Panc1 (cell line): ENCODE measurements around the gene USP14. TPM values are rescaled to one million over a fixed set of nuclear protein-coding genes. Genes with fewer than 3 reads are reported as not detected.

Experiments used
- ATAC-seq: fragments of 200-7000 bp; cut with Tn5 transposase; 2 replicates; pipeline ENCODE4 v1.9.1; 2020; ENCODE audit warnings: mild to moderate bottlenecking, moderate library complexity
- BruUV-seq: library from RNA; stranded (reverse); fragments of 400-500 nt; replicated peaks from 2 replicates; lab custom pipeline; 2021; lab: Mats Ljungman, UMichigan
- CTCF ChIA-PET: fragments of 300-600 bp; sonication (Branson Sonifier 250); formaldehyde crosslinking; loops from one replicate; lab custom pipeline; 2022; ENCODE audit warnings: antibody characterized with exemption; lab: Charles Lee
- POLR2A ChIA-PET: fragments of 300-600 bp; sonication (Branson Sonifier 250); formaldehyde crosslinking; loops from one replicate; lab custom pipeline; 2022; ENCODE audit warnings: antibody characterized with exemption; lab: Charles Lee
- DNase-seq: peaks from one replicate; pipeline ENCODE4 v3.0.0-alpha.2; 2010; ENCODE audit warnings: low read depth, low spot score
- H3K27ac ChIP-seq: 2 replicates; pipeline ENCODE4 v1.5.1; 2011; ENCODE audit warnings: mild to moderate bottlenecking, low read length, inconsistent platforms
- H3K27me3 ChIP-seq: fragments of 200-500 bp; sonication (Bioruptor generic); 2 replicates; pipeline ENCODE4 v1.6.0; 2014; ENCODE audit warnings: low read length, inconsistent platforms; ENCODE audit not compliant: control insufficient read depth, insufficient read depth
- H3K36me3 ChIP-seq: fragments of 200-500 bp; sonication (Bioruptor generic); 2 replicates; pipeline ENCODE4 v1.5.1; 2014; ENCODE audit warnings: inconsistent platforms, mild to moderate bottlenecking, low read length, moderate library complexity; ENCODE audit not compliant: control insufficient read depth, insufficient read depth
- H3K4me1 ChIP-seq: 2 replicates; pipeline ENCODE4 v1.5.1; 2011; ENCODE audit warnings: inconsistent platforms, mild to moderate bottlenecking, low read length, moderate library complexity; ENCODE audit not compliant: control insufficient read depth, insufficient read depth
- H3K4me3 ChIP-seq, 2 experiments: 2 replicates each; pipeline ENCODE4 v1.5.1; 2011 to 2012; ENCODE audit warnings: low read depth in 2 of 2, low read length in 2 of 2, mild to moderate bottlenecking in 2 of 2, inconsistent platforms in 1 of 2, moderate library complexity in 1 of 2
- H3K9me3 ChIP-seq: fragments of 200-500 bp; sonication (Bioruptor generic); 2 replicates; pipeline ENCODE4 v1.5.1; 2014; ENCODE audit warnings: low read depth, mild to moderate bottlenecking, inconsistent platforms, low read length, moderate library complexity; ENCODE audit not compliant: control insufficient read depth, insufficient read depth
- CTCF ChIP-seq: fragments of 450-650 bp; IDR thresholded peaks from 2 replicates; pipeline ENCODE4 v1.5.1; 2017; ENCODE audit warnings: mild to moderate bottlenecking
- POLR2AphosphoS5 ChIP-seq: IDR thresholded peaks from 2 replicates; pipeline ENCODE4 v1.6.1; 2012; ENCODE audit warnings: mild to moderate bottlenecking, low read depth, low read length, moderate library complexity
- REST ChIP-seq, 2 experiments: IDR thresholded peaks; 2 replicates each; pipeline ENCODE4 v1.6.1; 2011 to 2012; ENCODE audit warnings: low read depth in 2 of 2, control low read depth in 1 of 2, low read length in 1 of 2, mild to moderate bottlenecking in 1 of 2, moderate library complexity in 1 of 2; ENCODE audit not compliant: insufficient read depth in 1 of 2
- SIN3A ChIP-seq: IDR thresholded peaks from 2 replicates; pipeline ENCODE4 v1.6.1; 2012; ENCODE audit warnings: low read depth, mild to moderate bottlenecking, low read length, moderate library complexity, borderline replicate concordance; ENCODE audit not compliant: insufficient read depth
- TCF7L2 ChIP-seq: IDR thresholded peaks from 2 replicates; pipeline ENCODE4 v1.6.1; 2011; ENCODE audit warnings: mild to moderate bottlenecking, low read depth, low read length, inconsistent platforms
- in situ Hi-C: cut with HindIII; loops from 2 replicates; pipeline ENCODE4 v1.10.0; 2016; ENCODE audit warnings: low sequenced_read_pairs, low pct_unique_long_range_greater_than_20kb
- intact Hi-C: fragments of 100-400 bp; cut with micrococcal nuclease; formaldehyde crosslinking; loops from one replicate; pipeline ENCODE4 v1.10.0; 2022; ENCODE audit not compliant: unreplicated experiment
- total RNA-seq: library from RNA; stranded (reverse); gene quantifications from one replicate; pipeline ENCODE4 v1.2.1, GENCODE V29; 2021; ENCODE audit not compliant: unreplicated experiment

Gene USP14
- total RNA-seq, 1 experiment from 2014 or later = 75.0 TPM

GRCh38 chr18:191725-192124, 33.4 kb downstream of the USP14 start:
- CTCF ChIA-PET = no interaction called here

GRCh38 chr18:192801-193200, 34.4 kb downstream of the USP14 start:
- no TSS peak for BruUV-seq
- ChIA-PET POLR2A (no interaction called here), CTCF (no interaction called here)
- Histone ChIP-seq H3K36me3 (peaks cover 5% of the 10 kb centered on the region; the same call in 1 of the 2 replicates), H3K4me1 (no peaks in the 10 kb centered on the region), H3K9me3 (no peaks in the 10 kb centered on the region), H3K27me3 (no peaks in the 10 kb centered on the region), H3K27ac (no peak overlapping the region), H3K4me3 (no peak overlapping the region)
- ATAC-seq (no peak), DNase-seq (no peak)
- in situ Hi-C loops (no loop called here), intact Hi-C loops (no loop called here)
- TF ChIP-seq POLR2AphosphoS5 = no peak
- no peak for TF ChIP-seq CTCF
- TF ChIP-seq SIN3A = no peak
- no peak for TF ChIP-seq TCF7L2
- no peak for TF ChIP-seq REST (IDR thresholded peaks at IDR 0.05; ENCODE audit: insufficient read depth in 1 of 2, low read depth in 2 of 2, low read length in 1 of 2)

More at GRCh38 chr18:191725-192124, 33.4 kb downstream of the USP14 start:
- in situ Hi-C loops (no loop called here), intact Hi-C loops (no loop called here)
- DNase-seq (no peak), ATAC-seq (no peak)
- POLR2A ChIA-PET = no interaction called here
- Histone ChIP-seq H3K4me1 (no peaks in the 10 kb centered on the region), H3K27me3 (no peaks in the 10 kb centered on the region), H3K4me3 (no peak overlapping the region), H3K36me3 (peaks cover 3% of the 10 kb centered on the region; the same call in 1 of the 2 replicates), H3K27ac (no peak overlapping the region), H3K9me3 (no peaks in the 10 kb centered on the region)
- TF ChIP-seq SIN3A (no peak), REST (IDR thresholded peaks at IDR 0.05; ENCODE audit: insufficient read depth in 1 of 2, low read depth in 2 of 2, low read length in 1 of 2) (no peak), TCF7L2 (no peak), POLR2AphosphoS5 (no peak), CTCF (no peak)
- BruUV-seq = no TSS peak
